ENCODE data around the gene SAG.

The SAG gene

GRCh38 chr2:233307565-233307964 lies at the start of gene SAG:
SAG (plus strand) TSS chr2:233307816; CDS start chr2:233309190, 1,374 bp downstream.
- DNase-seq: no peak

GRCh38 chr2:233258211-233258610 lies 49.4 kb upstream of the SAG start:
- DNase-seq: no peak

GRCh38 chr2:233259730-233260129 lies 47.9 kb upstream of the SAG start:
- DNase-seq: no peak

GRCh38 chr2:233260661-233261060 lies 47.0 kb upstream of the SAG start:
- DNase-seq: no peak

GRCh38 chr2:233261819-233262555 lies 45.6 kb upstream of the SAG start:
- DNase-seq: no peak

GRCh38 chr2:233262562-233262961 lies 45.1 kb upstream of the SAG start:
- no peak for DNase-seq

GRCh38 chr2:233263045-233263570 lies 44.5 kb upstream of the SAG start:
- no peak for DNase-seq

- no peak for DNase-seq
These were observed 42.9 kb upstream of the SAG start for GRCh38 chr2:233264667-233265066.

- DNase-seq: no peak
These were observed 41.7 kb upstream of the SAG start for GRCh38 chr2:233265899-233266431.

- DNase-seq: no peak
These were observed 41.1 kb upstream of the SAG start for GRCh38 chr2:233266481-233266880.

GRCh38 chr2:233267516-233268245 lies 39.9 kb upstream of the SAG start:
- no peak for DNase-seq

- no peak for DNase-seq
These were observed 37.2 kb upstream of the SAG start for GRCh38 chr2:233270366-233270765.

- no peak for DNase-seq
These were observed 36.7 kb upstream of the SAG start for GRCh38 chr2:233270951-233271350.

GRCh38 chr2:233271693-233272092 lies 35.9 kb upstream of the SAG start:
- no peak for DNase-seq

GRCh38 chr2:233273120-233273519 lies 34.5 kb upstream of the SAG start:
- no peak for DNase-seq

- DNase-seq: no peak
These were observed 32.4 kb upstream of the SAG start for GRCh38 chr2:233275223-233275622.

- DNase-seq: no peak
These were observed 28.7 kb upstream of the SAG start for GRCh38 chr2:233278921-233279320.

GRCh38 chr2:233280114-233280693 lies 27.4 kb upstream of the SAG start:
- no peak for DNase-seq

GRCh38 chr2:233281553-233281952 lies 26.1 kb upstream of the SAG start:
- no peak for DNase-seq

- DNase-seq: no peak
These were observed 25.5 kb upstream of the SAG start for GRCh38 chr2:233281992-233282603.

GRCh38 chr2:233285921-233286320 lies 21.7 kb upstream of the SAG start:
- no peak for DNase-seq

GRCh38 chr2:233287871-233288270 lies 19.7 kb upstream of the SAG start:
- no peak for DNase-seq

GRCh38 chr2:233288663-233289062 lies 19.0 kb upstream of the SAG start:
- DNase-seq: no peak

Data from SIG-M5 (cell line).